Measurements from ENCODE around the gene PDGFD. TPM values are rescaled to one million over a fixed set of nuclear protein-coding genes. Genes with fewer than 3 reads are reported as not detected.

The PDGFD gene
- polyA plus RNA-seq, 1 donor (not counting 4 experiments of a cell fraction or from before 2014, with no cell fraction given), result 0.28 TPM

GRCh38 chr11:104136861-104137260 is 27.1 kb downstream of the PDGFD start:
- Histone ChIP-seq H4K20me1 (ENCODE audit: control insufficient read depth, extremely low read depth, insufficient read depth, low read length) (no peaks in the 10 kb centered on the region), H3K27me3 (ENCODE audit: control insufficient read depth, extremely low read depth, insufficient read depth, low read length) (no peaks in the 10 kb centered on the region), H3K4me3 (ENCODE audit: control insufficient read depth in 2 of 3, extremely low read depth in 1 of 3, insufficient read depth in 2 of 3, low read depth in 1 of 3, low read length in 3 of 3) (no peak overlapping the region), H3K9me1 (ENCODE audit: control insufficient read depth, extremely low read depth, insufficient read depth, low read length) (no peaks in the 10 kb centered on the region), H3K4me1 (ENCODE audit: control insufficient read depth, extremely low read depth, insufficient read depth, low read length) (no peaks in the 10 kb centered on the region), H3K36me3 (ENCODE audit: control insufficient read depth in 2 of 2, extremely low read depth in 1 of 2, insufficient read depth in 2 of 2, low read length in 2 of 2) (no peaks in the 10 kb centered on the region), H2AFZ (ENCODE audit: control insufficient read depth, low read length) (no peak overlapping the region), H3K9me3 (ENCODE audit: control insufficient read depth, low read depth, low read length) (no peaks in the 10 kb centered on the region), H3K79me2 (ENCODE audit: control insufficient read depth, insufficient read depth, low read length) (no peaks in the 10 kb centered on the region), H3K9ac (ENCODE audit: control insufficient read depth, extremely low read depth, insufficient read depth, low read length) (no peak overlapping the region), H3K4me2 (ENCODE audit: control insufficient read depth, extremely low read depth, insufficient read depth, low read depth, low read length) (no peak overlapping the region), H3K27ac (ENCODE audit: control insufficient read depth, insufficient read depth, low read length) (no peak overlapping the region)
- dilution Hi-C loops (cut with MboI; ENCODE audit: extremely low pct_ligation_motif_present, low sequenced_read_pairs), result no loop called here
- no peak for TF ChIP-seq CTCF (optimal IDR thresholded peaks at IDR 0.05 in 1 of 3, IDR thresholded peaks at IDR 0.05 in 1 of 3, conservative IDR thresholded peaks at IDR 0.05 in 1 of 3; ENCODE audit: extremely low read depth in 1 of 3, insufficient read depth in 2 of 3, low read length in 3 of 3)
- no peak for TF ChIP-seq EZH2 (IDR thresholded peaks at IDR 0.05; ENCODE audit: low read length)
- no peak for FAIRE-seq
- no peak for DNase-seq (ENCODE audit: low read depth, low spot score)

GRCh38 chr11:104134745-104135144 is 29.2 kb downstream of the PDGFD start:
- Histone ChIP-seq H3K36me3 (ENCODE audit: control insufficient read depth in 2 of 2, extremely low read depth in 1 of 2, insufficient read depth in 2 of 2, low read length in 2 of 2) (no peaks in the 10 kb centered on the region), H3K79me2 (ENCODE audit: control insufficient read depth, insufficient read depth, low read length) (no peaks in the 10 kb centered on the region), H3K9me3 (ENCODE audit: control insufficient read depth, low read depth, low read length) (no peaks in the 10 kb centered on the region), H3K4me3 (ENCODE audit: control insufficient read depth in 2 of 3, extremely low read depth in 1 of 3, insufficient read depth in 2 of 3, low read depth in 1 of 3, low read length in 3 of 3) (no peak overlapping the region), H3K9me1 (ENCODE audit: control insufficient read depth, extremely low read depth, insufficient read depth, low read length) (no peaks in the 10 kb centered on the region), H3K4me2 (ENCODE audit: control insufficient read depth, extremely low read depth, insufficient read depth, low read depth, low read length) (no peak overlapping the region), H3K9ac (ENCODE audit: control insufficient read depth, extremely low read depth, insufficient read depth, low read length) (no peak overlapping the region), H3K4me1 (ENCODE audit: control insufficient read depth, extremely low read depth, insufficient read depth, low read length) (no peaks in the 10 kb centered on the region), H3K27ac (ENCODE audit: control insufficient read depth, insufficient read depth, low read length) (no peak overlapping the region), H2AFZ (ENCODE audit: control insufficient read depth, low read length) (peak overlapping the region; percentile 10), H4K20me1 (ENCODE audit: control insufficient read depth, extremely low read depth, insufficient read depth, low read length) (no peaks in the 10 kb centered on the region), H3K27me3 (ENCODE audit: control insufficient read depth, extremely low read depth, insufficient read depth, low read length) (no peaks in the 10 kb centered on the region)
- TF ChIP-seq EZH2 (IDR thresholded peaks at IDR 0.05; ENCODE audit: low read length), result no peak
- TF ChIP-seq CTCF (optimal IDR thresholded peaks at IDR 0.05 in 1 of 3, IDR thresholded peaks at IDR 0.05 in 1 of 3, conservative IDR thresholded peaks at IDR 0.05 in 1 of 3; ENCODE audit: extremely low read depth in 1 of 3, insufficient read depth in 2 of 3, low read length in 3 of 3), result no peak
- FAIRE-seq, result no peak
- dilution Hi-C loops (cut with MboI; ENCODE audit: extremely low pct_ligation_motif_present, low sequenced_read_pairs), result no loop called here
- DNase-seq (ENCODE audit: low read depth, low spot score), result no peak
